B cell (primary cell): Measurements from ENCODE around the gene CREBBP. TPM values are rescaled to one million over a fixed set of nuclear protein-coding genes. Genes with fewer than 3 reads are reported as not detected.

Experiments
- ATAC-seq: fragments of 200-7000 bp; cut with Tn5 transposase; one replicate; pipeline ENCODE4 v1.10.0; 2021; ENCODE audit warnings: low read depth, mild to moderate bottlenecking, moderate number of reproducible peaks, moderate library complexity
- CTCF ChIA-PET: fragments of 350-600 bp; sonication (Branson Sonifier 250); formaldehyde crosslinking; loops from one replicate; lab custom pipeline; 2021; ENCODE audit warnings: antibody characterized with exemption, inconsistent platforms; lab: Charles Lee
- POLR2A ChIA-PET: fragments of 350-600 bp; sonication (Branson Sonifier 250); formaldehyde crosslinking; loops from one replicate; lab custom pipeline; 2021; ENCODE audit warnings: antibody characterized with exemption; lab: Charles Lee
- DNase-seq: peaks from one replicate; pipeline ENCODE4 v3.0.0; 2013
- H2AFZ ChIP-seq: 2 replicates; pipeline ENCODE4 v1.6.1; 2012; ENCODE audit warnings: mild to moderate bottlenecking, low read depth, low read length; ENCODE audit not compliant: insufficient read depth, poor library complexity, severe bottlenecking
- H3K27ac ChIP-seq, 2 donors: 1 replicate in 1 of 2; 2 replicates in 1 of 2; pipeline ENCODE4 v1.5.1; 2012 to 2013; ENCODE audit warnings: low read length in 2 of 2, mild to moderate bottlenecking in 2 of 2, moderate library complexity in 1 of 2
- H3K27me3 ChIP-seq, 4 experiments: fragments of 200-600 bp in 1 of 4; sonication (generic) in 1 of 4; replicated peaks in 1 of 4; 1 replicate in 2 of 4; 2 replicates in 2 of 4; pipeline versions ENCODE4 v1.6.1 to v1.7.0; 2013 to 2016; ENCODE audit warnings: low read length in 3 of 4, mild to moderate bottlenecking in 2 of 4, mixed read lengths in 1 of 4, moderate library complexity in 1 of 4; ENCODE audit not compliant: insufficient read depth in 4 of 4, control insufficient read depth in 3 of 4; ENCODE audit errors: control extremely low read depth in 1 of 4
- H3K36me3 ChIP-seq, 2 experiments: replicated peaks in 1 of 2; 1 replicate in 1 of 2; 2 replicates in 1 of 2; pipeline versions ENCODE4 v1.6.1 to v1.7.1; 2013; ENCODE audit warnings: low read length in 1 of 2; ENCODE audit not compliant: insufficient read depth in 2 of 2, control insufficient read depth in 1 of 2; ENCODE audit errors: control extremely low read depth in 1 of 2, extremely low read depth in 1 of 2
- H3K4me1 ChIP-seq, 2 donors: fragments of 200-600 bp in 1 of 2; sonication (generic) in 1 of 2; 1 replicate in 1 of 2; 2 replicates in 1 of 2; pipeline versions ENCODE4 v1.5.1 to v1.6.1; 2013 to 2017; ENCODE audit warnings: low read length in 2 of 2; ENCODE audit not compliant: control insufficient read depth in 2 of 2, insufficient read depth in 2 of 2
- H3K4me2 ChIP-seq: replicated peaks from 2 replicates; pipeline ENCODE3; 2012; ENCODE audit warnings: mild to moderate bottlenecking, low read depth, low read length; ENCODE audit not compliant: poor library complexity, severe bottlenecking
- H3K4me3 ChIP-seq, 5 experiments: fragments of 200-600 bp in 1 of 5; sonication (generic) in 1 of 5; 1 replicate in 3 of 5; 2 replicates in 2 of 5; pipeline versions ENCODE4 v1.5.1 to v1.7.0; 2011 to 2016; ENCODE audit warnings: low read length in 4 of 5, mild to moderate bottlenecking in 4 of 5, low read depth in 2 of 5, control low read depth in 1 of 5, moderate library complexity in 1 of 5; ENCODE audit not compliant: insufficient read depth in 1 of 5; ENCODE audit errors: control extremely low read depth in 1 of 5, extremely low read depth in 1 of 5
- H3K79me2 ChIP-seq: fragments of 200-600 bp; sonication (generic); one replicate; pipeline ENCODE4 v1.6.0; 2016; ENCODE audit warnings: low read length; ENCODE audit not compliant: control insufficient read depth, insufficient read depth
- H3K9ac ChIP-seq: fragments of 200-600 bp; sonication (generic); 2 replicates; pipeline ENCODE4 v1.6.1; 2017; ENCODE audit warnings: mild to moderate bottlenecking, low read length, moderate library complexity
- H3K9me3 ChIP-seq, 3 donors: one replicate each; pipeline versions ENCODE4 v1.6.1 to v1.7.1; 2013; ENCODE audit warnings: low read length in 2 of 3; ENCODE audit not compliant: control insufficient read depth in 2 of 3, insufficient read depth in 1 of 3; ENCODE audit errors: control extremely low read depth in 1 of 3
- H4K20me1 ChIP-seq: 2 replicates; pipeline ENCODE4 v1.6.0; 2012; ENCODE audit warnings: mild to moderate bottlenecking, low read length; ENCODE audit not compliant: insufficient read depth, control insufficient read depth, poor library complexity, severe bottlenecking
- H3K27ac Mint-ChIP-seq: one replicate; pipeline ENCODE4 v1.8.0; 2021; ENCODE audit warnings: mixed read lengths
- H3K27me3 Mint-ChIP-seq: one replicate; pipeline ENCODE4 v1.8.0; 2021; ENCODE audit warnings: mixed read lengths
- H3K4me1 Mint-ChIP-seq: one replicate; pipeline ENCODE4 v1.8.0; 2021; ENCODE audit warnings: mixed read lengths
- H3K4me3 Mint-ChIP-seq: one replicate; pipeline ENCODE4 v1.8.0; 2021; ENCODE audit warnings: mixed read lengths
- H3K9me3 Mint-ChIP-seq: one replicate; pipeline ENCODE4 v1.8.0; 2022; ENCODE audit warnings: mixed read lengths; ENCODE audit not compliant: insufficient read depth
- EZH2 ChIP-seq: IDR thresholded peaks from 2 replicates; pipeline ENCODE4 v1.6.1; 2012; ENCODE audit warnings: borderline replicate concordance, low read depth, mild to moderate bottlenecking, moderate library complexity, low read length; ENCODE audit not compliant: insufficient read depth, poor library complexity, severe bottlenecking
- whole genome bisulfite sequencing: methylation state at CpG from one replicate; pipeline ENCODE4 v1.1.5; 2013; ENCODE audit warnings: missing lambda C conversion rate; ENCODE audit not compliant: insufficient coverage; 5-methylcytosine and 5-hydroxymethylcytosine counted together
- intact Hi-C: fragments of 100-400 bp; cut with micrococcal nuclease; formaldehyde crosslinking; loops from one replicate; pipeline ENCODE4 v1.10.0; 2022
- polyA plus RNA-seq: library from polyadenylated mRNA; depleted of rRNA; stranded (reverse); fragments of >200 nt; gene quantifications from 2 replicates; pipeline ENCODE4 v1.2.3, GENCODE V29; 2012
- total RNA-seq, 2 donors: library from RNA; stranded (reverse); fragments of 120-200 nt in 1 of 2; gene quantifications; 1 replicate in 1 of 2; 2 replicates in 1 of 2; pipeline versions ENCODE4 v1.2.3 to v1.2.4, GENCODE V29; 2013 to 2022
- TF ChIP-seq, protein P1 (sequence below): fragments of 200-600 bp; IDR thresholded peaks from one replicate; pipeline ENCODE4 v1.8.0; 2022; ENCODE audit warnings: antibody characterized with exemption, mild to moderate bottlenecking

The CREBBP gene
- total and polyA plus RNA-seq, 2 donors (not counting 1 experiment from before 2014, with no cell fraction given): 27.6 to 206 TPM

DNA sequence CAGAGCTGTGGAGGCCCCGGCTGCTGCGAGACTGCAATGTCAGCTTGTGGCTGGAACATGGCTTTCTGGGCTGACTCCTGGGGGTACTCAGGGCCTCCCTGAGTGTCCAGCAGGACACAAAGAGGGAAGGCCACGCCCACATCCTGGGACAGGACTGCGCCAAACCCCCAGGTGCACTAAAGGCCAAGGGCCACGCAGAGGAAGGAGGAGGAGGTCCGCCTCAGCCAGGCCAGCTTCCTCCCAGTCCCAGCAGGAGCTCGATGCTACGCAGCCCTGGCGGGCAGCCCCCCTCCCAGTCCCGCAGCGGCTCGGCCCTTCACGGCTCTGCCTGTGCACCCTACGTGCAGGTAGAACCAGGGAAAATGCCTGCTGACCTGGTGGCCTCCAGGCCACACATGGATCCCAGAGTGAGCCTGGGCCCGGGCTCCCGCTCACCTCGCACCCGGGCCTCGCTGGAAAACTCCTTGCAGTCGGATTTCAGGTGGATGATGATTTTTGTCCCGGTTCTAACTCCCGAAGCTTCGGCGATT, 204.8 kb downstream of the CREBBP start:
- no peak for ATAC-seq
- no peak overlapping the region for H2AFZ ChIP-seq
- H3K27ac ChIP-seq: no peak overlapping the region
- WGBS: 96% methylated on average over 24 of the region's 24 CpGs
- no peaks in the 10 kb centered on the region for H3K79me2 ChIP-seq
- intact Hi-C loops: no loop called here
- no peak overlapping the region for H3K4me3 ChIP-seq
- DNase-seq: no peak
- no peaks in the 10 kb centered on the region for H3K27me3 ChIP-seq
- Mint-ChIP-seq H3K9me3 (no peaks in the 10 kb centered on the region), H3K27me3 (no peaks in the 10 kb centered on the region), H3K27ac (no peak overlapping the region), H3K4me1 (no peaks in the 10 kb centered on the region), H3K4me3 (no peak overlapping the region)
- H3K9ac ChIP-seq: no peak overlapping the region
- no peak for TF ChIP-seq EZH2
- TF ChIP-seq, protein P1, sequence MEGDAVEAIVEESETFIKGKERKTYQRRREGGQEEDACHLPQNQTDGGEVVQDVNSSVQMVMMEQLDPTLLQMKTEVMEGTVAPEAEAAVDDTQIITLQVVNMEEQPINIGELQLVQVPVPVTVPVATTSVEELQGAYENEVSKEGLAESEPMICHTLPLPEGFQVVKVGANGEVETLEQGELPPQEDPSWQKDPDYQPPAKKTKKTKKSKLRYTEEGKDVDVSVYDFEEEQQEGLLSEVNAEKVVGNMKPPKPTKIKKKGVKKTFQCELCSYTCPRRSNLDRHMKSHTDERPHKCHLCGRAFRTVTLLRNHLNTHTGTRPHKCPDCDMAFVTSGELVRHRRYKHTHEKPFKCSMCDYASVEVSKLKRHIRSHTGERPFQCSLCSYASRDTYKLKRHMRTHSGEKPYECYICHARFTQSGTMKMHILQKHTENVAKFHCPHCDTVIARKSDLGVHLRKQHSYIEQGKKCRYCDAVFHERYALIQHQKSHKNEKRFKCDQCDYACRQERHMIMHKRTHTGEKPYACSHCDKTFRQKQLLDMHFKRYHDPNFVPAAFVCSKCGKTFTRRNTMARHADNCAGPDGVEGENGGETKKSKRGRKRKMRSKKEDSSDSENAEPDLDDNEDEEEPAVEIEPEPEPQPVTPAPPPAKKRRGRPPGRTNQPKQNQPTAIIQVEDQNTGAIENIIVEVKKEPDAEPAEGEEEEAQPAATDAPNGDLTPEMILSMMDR: no peak
- ChIA-PET POLR2A (no interaction called here), CTCF (interaction anchor here (0.8 kb wide), 1 partner anchor 14 kb away, joined by 3 read pairs; no protein-coding TSS in a partner anchor)
- H3K4me2 ChIP-seq: no peak overlapping the region
- H3K9me3 ChIP-seq: no peaks in the 10 kb centered on the region
- peaks cover 0 to 48% of the 10 kb centered on the region in 2 experiments for H3K36me3 ChIP-seq
- no peaks in the 10 kb centered on the region for H4K20me1 ChIP-seq
- no peaks in the 10 kb centered on the region for H3K4me1 ChIP-seq

Other genes starting within 250 kb of the CREBBP start
- 53.7 and 54.8 TPM in 2 replicates for gene DNASE1, start 226.0 kb downstream of the CREBBP start, total RNA-seq
- gene DNASE1, start 226.0 kb downstream of the CREBBP start, polyA plus RNA-seq: 36.2 and 53.3 TPM in 2 replicates
- gene TRAP1, start 163.2 kb downstream of the CREBBP start, total RNA-seq: 51.1 and 54.4 TPM in 2 replicates
- gene TRAP1, start 163.2 kb downstream of the CREBBP start, polyA plus RNA-seq: 88.4 and 123 TPM in 2 replicates
- 1.7 and 1.9 TPM in 2 replicates for gene ADCY9, start 235.7 kb upstream of the CREBBP start, total RNA-seq
- gene ADCY9, start 235.7 kb upstream of the CREBBP start, polyA plus RNA-seq: 2.1 and 3.6 TPM in 2 replicates